Natural killer cell (primary cell): ENCODE measurements around the gene ZNF541. TPM values are rescaled to one million over a fixed set of nuclear protein-coding genes. Genes with fewer than 3 reads are reported as not detected.

Experiments used
- ATAC-seq, 3 donors: fragments of 150-1000 bp in 2 of 3; fragments of 200-7000 bp in 1 of 3; cut with Tn5 transposase; 1 replicate in 1 of 3; 2 replicates in 2 of 3; pipeline ENCODE4 v1.10.0; 2021; ENCODE audit warnings: mild to moderate bottlenecking in 2 of 3, moderate library complexity in 2 of 3
- DNase-seq, 2 donors: peaks; one replicate each; pipeline versions ENCODE4 v3.0.0 to v3.0.0-alpha.2; 2013 to 2021; ENCODE audit warnings: mixed read lengths in 1 of 2
- H3K27ac ChIP-seq: one replicate; pipeline ENCODE4 v1.5.1; 2013; ENCODE audit warnings: mild to moderate bottlenecking, low read length
- H3K27me3 ChIP-seq: one replicate; pipeline ENCODE4 v1.6.1; 2013; ENCODE audit warnings: low read length; ENCODE audit not compliant: control insufficient read depth, insufficient read depth
- H3K36me3 ChIP-seq: one replicate; pipeline ENCODE4 v1.6.1; 2013; ENCODE audit warnings: low read length; ENCODE audit not compliant: control insufficient read depth, insufficient read depth
- H3K4me1 ChIP-seq: one replicate; pipeline ENCODE4 v1.6.1; 2013; ENCODE audit warnings: low read length; ENCODE audit not compliant: control insufficient read depth, insufficient read depth
- H3K4me3 ChIP-seq: one replicate; pipeline ENCODE4 v1.5.1; 2013; ENCODE audit warnings: low read length
- H3K9me3 ChIP-seq: one replicate; pipeline ENCODE4 v1.6.1; 2013; ENCODE audit warnings: low read length; ENCODE audit not compliant: control insufficient read depth, insufficient read depth
- H3K27ac Mint-ChIP-seq, 2 donors: one replicate each; pipeline ENCODE4 v1.8.0; 2022; ENCODE audit warnings: mild to moderate bottlenecking in 2 of 2, mixed read lengths in 2 of 2, moderate library complexity in 1 of 2
- H3K27me3 Mint-ChIP-seq, 2 donors: one replicate each; pipeline ENCODE4 v1.8.0; 2022; ENCODE audit warnings: low read depth in 2 of 2, mixed read lengths in 2 of 2
- H3K36me3 Mint-ChIP-seq: one replicate; pipeline ENCODE4 v1.8.0; 2022; ENCODE audit warnings: mixed read lengths
- H3K4me1 Mint-ChIP-seq, 2 donors: one replicate each; pipeline ENCODE4 v1.8.0; 2022; ENCODE audit warnings: mixed read lengths in 2 of 2
- H3K4me3 Mint-ChIP-seq: one replicate; pipeline ENCODE4 v1.8.0; 2022; ENCODE audit warnings: mild to moderate bottlenecking, moderate library complexity, mixed read lengths
- H3K9me3 Mint-ChIP-seq, 2 donors: one replicate each; pipeline ENCODE4 v1.8.0; 2022; ENCODE audit warnings: mixed read lengths in 2 of 2
- CTCF ChIP-seq: fragments of 200-600 bp; IDR thresholded peaks from one replicate; pipeline ENCODE4 v1.8.0; 2022; ENCODE audit warnings: antibody characterized with exemption
- WGBS: methylation state at CpG from one replicate; pipeline ENCODE4 v1.1.7; 2013; ENCODE audit warnings: missing lambda C conversion rate; ENCODE audit not compliant: insufficient coverage; 5-methylcytosine and 5-hydroxymethylcytosine counted together
- intact Hi-C: fragments of 100-400 bp; cut with micrococcal nuclease; formaldehyde crosslinking; loops from one replicate; pipeline ENCODE4 v1.14.2; 2022
- total RNA-seq, 4 donors: library from RNA; stranded (reverse); fragments of 120-200 nt in 1 of 4; gene quantifications; one replicate each; pipeline versions ENCODE4 v1.2.3 to v1.2.4, GENCODE V29; 2013 to 2022

ZNF541 gene
- total RNA-seq, 3 donors from 2014 or later (not counting 1 experiment from before 2014, with no cell fraction given), result 1.5 to 2.0 (median 1.5) TPM

- Mint-ChIP-seq H3K9me3 (no peaks in the 10 kb centered on the region), H3K27me3 (peaks cover 0 to 7% of the 10 kb centered on the region in 2 donors), H3K27ac (peak overlapping the region; percentile 91 to 93), H3K36me3 (no peaks in the 10 kb centered on the region), H3K4me3 (peak overlapping the region; percentile 86), H3K4me1 (peaks cover 39 to 40% of the 10 kb centered on the region in 2 donors)
- DNase-seq, result peak; percentile 64 to 70
- H3K4me1 ChIP-seq, result peaks cover 54% of the 10 kb centered on the region
- peak; percentile 65 to 79 (median 75) for ATAC-seq
- H3K27me3 ChIP-seq, result peaks cover 10% of the 10 kb centered on the region
- 31% methylated on average over 12 of the region's 12 CpGs for WGBS
- intact Hi-C loops, result loop anchor here (2.0 to 10.0 kb wide), 2 partner anchors 61 to 155 kb away; no protein-coding TSS in a partner anchor
- H3K4me3 ChIP-seq, result no peak overlapping the region
- H3K36me3 ChIP-seq, result no peaks in the 10 kb centered on the region
- peak overlapping the region; percentile 70 for H3K27ac ChIP-seq
- H3K9me3 ChIP-seq, result no peaks in the 10 kb centered on the region
- TF ChIP-seq CTCF, result no peak
These were observed 33.1 kb downstream of the ZNF541 start for GRCh38 chr19:47539747-47540311.

GRCh38 chr19:47538812-47539211 is 34.1 kb downstream of the ZNF541 start:
- Mint-ChIP-seq H3K27me3 (peaks cover 0 to 5% of the 10 kb centered on the region in 2 donors), H3K27ac (no peak overlapping the region), H3K4me3 (no peak overlapping the region), H3K4me1 (peaks cover 39 to 40% of the 10 kb centered on the region in 2 donors), H3K36me3 (no peaks in the 10 kb centered on the region), H3K9me3 (no peaks in the 10 kb centered on the region)
- Histone ChIP-seq H3K27ac (no peak overlapping the region), H3K36me3 (no peaks in the 10 kb centered on the region), H3K27me3 (no peaks in the 10 kb centered on the region), H3K4me3 (no peak overlapping the region), H3K9me3 (no peaks in the 10 kb centered on the region), H3K4me1 (peaks cover 48% of the 10 kb centered on the region)
- 90% methylated on average over 5 of the region's 5 CpGs for WGBS
- DNase-seq (no peak), ATAC-seq (no peak)
- intact Hi-C loops, result no loop called here
- no peak for TF ChIP-seq CTCF

- Histone ChIP-seq H3K4me1 (peaks cover 43% of the 10 kb centered on the region), H3K4me3 (no peak overlapping the region), H3K27ac (no peak overlapping the region), H3K27me3 (no peaks in the 10 kb centered on the region), H3K9me3 (no peaks in the 10 kb centered on the region), H3K36me3 (no peaks in the 10 kb centered on the region)
- H3K9me3 Mint-ChIP-seq, result no peaks in the 10 kb centered on the region
- TF ChIP-seq CTCF, result no peak
- peaks cover 0 to 5% of the 10 kb centered on the region in 2 donors for H3K27me3 Mint-ChIP-seq
- DNase-seq, result no peak
- peak overlapping the region in 1 of 2 donors; percentile 63 for H3K27ac Mint-ChIP-seq
- no peak overlapping the region for H3K4me3 Mint-ChIP-seq
- intact Hi-C loops, result no loop called here
- ATAC-seq, result no peak
- peaks cover 39 to 40% of the 10 kb centered on the region in 2 donors for H3K4me1 Mint-ChIP-seq
- 89% methylated on average over 4 of the region's 4 CpGs for whole genome bisulfite sequencing
- H3K36me3 Mint-ChIP-seq, result no peaks in the 10 kb centered on the region
These were observed 35.5 kb downstream of the ZNF541 start for GRCh38 chr19:47537493-47537892.

DNA sequence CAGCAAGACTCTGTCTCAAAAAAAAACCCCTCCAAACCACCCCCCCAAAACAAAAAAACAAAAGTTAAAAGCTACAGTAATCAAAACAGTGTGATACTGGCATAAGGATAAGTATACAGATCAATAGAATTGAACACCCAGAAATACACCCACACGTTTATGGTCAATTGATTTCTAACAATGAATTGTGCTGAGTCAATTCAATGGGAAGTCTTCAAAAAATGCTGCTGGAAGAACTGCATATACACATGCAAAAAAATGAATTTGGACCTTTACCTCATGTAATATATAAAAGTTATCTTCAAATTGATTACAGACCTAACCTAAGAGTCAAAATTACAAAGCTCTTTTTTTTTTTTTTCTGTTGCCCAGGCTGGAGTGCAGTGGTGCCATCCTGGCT is 38.3 kb downstream of the ZNF541 start:
- Mint-ChIP-seq H3K4me1 (peaks cover 12 to 13% of the 10 kb centered on the region in 2 donors), H3K27me3 (peaks cover 0 to 5% of the 10 kb centered on the region in 2 donors), H3K4me3 (no peak overlapping the region), H3K9me3 (no peaks in the 10 kb centered on the region), H3K36me3 (no peaks in the 10 kb centered on the region), H3K27ac (no peak overlapping the region)
- Histone ChIP-seq H3K27ac (no peak overlapping the region), H3K36me3 (no peaks in the 10 kb centered on the region), H3K4me3 (no peak overlapping the region), H3K9me3 (no peaks in the 10 kb centered on the region), H3K27me3 (no peaks in the 10 kb centered on the region), H3K4me1 (peaks cover 17% of the 10 kb centered on the region)
- ATAC-seq (no peak), DNase-seq (no peak)
- intact Hi-C loops, result no loop called here
- WGBS, result no CpG with 5 or more reads among the region's 1 CpG
- TF ChIP-seq CTCF, result no peak
